CD4-positive, alpha-beta T cell treated with Interleukin-2 at 100 ng/mL for 4 hours (primary cell): ENCODE data around the gene PMEPA1.

ENCODE experiments used
- DNase-seq: peaks from one replicate; pipeline ENCODE4 v3.0.0-alpha.2; 2020; ENCODE audit warnings: low spot score

The PMEPA1 gene

GRCh38 chr20:57711311-57711712, 1.5 kb upstream of the PMEPA1 start:
- DNase-seq: no peak

GRCh38 chr20:57710841-57711240, 1.0 kb upstream of the PMEPA1 start:
- no peak for DNase-seq

GRCh38 chr20:57708694-57709673, 831 bp downstream of the PMEPA1 start:
- DNase-seq: peak; percentile 37

GRCh38 chr20:57707849-57708693, 1.7 kb downstream of the PMEPA1 start:
- no peak for DNase-seq

GRCh38 chr20:57707320-57707719, 2.5 kb downstream of the PMEPA1 start:
- no peak for DNase-seq

GRCh38 chr20:57705127-57705899, 4.5 kb downstream of the PMEPA1 start:
- no peak for DNase-seq

- DNase-seq: no peak
Observed at GRCh38 chr20:57704245-57704644, 5.6 kb downstream of the PMEPA1 start.

- DNase-seq: no peak
Observed at GRCh38 chr20:57703013-57703412, 6.8 kb downstream of the PMEPA1 start.

- no peak for DNase-seq
Observed at GRCh38 chr20:57702521-57702920, 7.3 kb downstream of the PMEPA1 start.

GRCh38 chr20:57702091-57702490, 7.7 kb downstream of the PMEPA1 start:
- no peak for DNase-seq

- DNase-seq: no peak
Observed at GRCh38 chr20:57701651-57702050, 8.2 kb downstream of the PMEPA1 start.

GRCh38 chr20:57701090-57701489, 8.7 kb downstream of the PMEPA1 start:
- no peak for DNase-seq

GRCh38 chr20:57699395-57699794, 10.4 kb downstream of the PMEPA1 start:
- no peak for DNase-seq

- DNase-seq: no peak
Observed at GRCh38 chr20:57698867-57699275, 10.9 kb downstream of the PMEPA1 start.

- peak; percentile 74 for DNase-seq
Observed at GRCh38 chr20:57698116-57698866, 11.5 kb downstream of the PMEPA1 start.

- no peak for DNase-seq
Observed at GRCh38 chr20:57697543-57697942, 12.3 kb downstream of the PMEPA1 start.

GRCh38 chr20:57696401-57696961, 13.3 kb downstream of the PMEPA1 start:
- DNase-seq: no peak

GRCh38 chr20:57695940-57696339, 13.9 kb downstream of the PMEPA1 start:
- DNase-seq: no peak

- DNase-seq: no peak
Observed at GRCh38 chr20:57695012-57695411, 14.8 kb downstream of the PMEPA1 start.

GRCh38 chr20:57694481-57694880, 15.3 kb downstream of the PMEPA1 start:
- no peak for DNase-seq
